ENCODE results near the gene IFT57. TPM values are rescaled to one million over a fixed set of nuclear protein-coding genes. Genes with fewer than 3 reads are reported as not detected.

The IFT57 gene
- total and polyA plus RNA-seq, 7 experiments from 2014 or later: 18.0 to 48.1 (median 27.4) TPM

DNA sequence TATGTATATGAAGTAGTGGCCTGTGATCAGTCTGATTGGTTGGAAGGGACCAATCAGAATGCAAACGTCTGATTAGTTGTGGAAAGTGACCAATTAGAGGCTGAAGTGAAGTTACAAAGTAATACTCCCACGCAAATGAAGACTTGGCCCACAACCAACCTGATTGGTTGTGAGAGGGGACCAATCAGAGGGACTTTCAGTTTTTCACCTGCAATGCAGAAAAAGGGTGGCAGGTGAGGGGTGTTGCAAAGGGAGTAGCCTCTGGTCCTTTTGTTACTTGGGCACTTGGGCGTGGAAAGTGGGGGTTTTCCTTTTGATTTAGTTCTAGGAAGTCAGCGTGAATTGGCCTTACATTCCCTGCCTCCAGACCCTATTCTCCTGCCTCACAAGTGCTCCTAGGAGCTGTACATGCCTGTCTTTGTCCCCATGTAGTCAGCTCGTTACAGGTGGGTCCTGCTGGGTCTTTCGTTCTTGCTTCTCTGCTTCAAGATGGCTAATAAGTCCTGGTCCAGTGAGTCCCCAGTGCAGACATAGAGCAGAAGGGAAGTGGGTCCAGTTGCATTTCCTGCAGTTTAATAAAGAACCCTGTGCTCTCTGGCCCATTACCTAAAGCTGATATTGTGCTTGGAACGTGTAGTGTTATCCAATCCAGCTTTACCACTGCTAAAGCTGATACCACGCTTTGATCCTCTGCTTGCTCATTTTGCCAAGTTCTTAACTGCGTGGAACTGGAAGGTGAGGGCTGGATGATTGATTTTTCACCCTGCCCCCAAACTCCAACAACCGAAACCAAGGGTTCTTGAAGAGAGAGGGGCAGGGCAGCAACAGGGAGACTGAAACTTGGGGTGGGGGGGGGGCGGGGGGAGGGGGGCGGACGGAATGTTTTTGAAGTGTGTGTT is 85.4 kb downstream of the IFT57 start:
- ATAC-seq (no peak), DNase-seq (no peak)
- H3K27ac Mint-ChIP-seq: peak overlapping the region in 6 of 9 donors; percentile 37 to 98 (median 60)
- H3K9me3 ChIP-seq (ENCODE audit: control insufficient read depth in 2 of 3, low read length in 3 of 3): no peaks in the 10 kb centered on the region
- H3K27ac ChIP-seq (ENCODE audit: low read depth, low read length): no peak overlapping the region
- ChIA-PET POLR2A (interaction anchor here (2.1 kb wide), 1 partner anchor 10 kb away, joined by 8 read pairs; no protein-coding TSS in a partner anchor), CTCF (interaction anchor here (0.7 to 1.0 kb wide), 2 partner anchors 11 to 35 kb away, joined by 3 to 4 read pairs; no protein-coding TSS in a partner anchor)
- no peak overlapping the region for H3K4me3 Mint-ChIP-seq
- H3K9me3 Mint-ChIP-seq: peaks cover 0 to 5% (median 0%) of the 10 kb centered on the region in 11 donors
- intact Hi-C loops (cut with micrococcal nuclease): no loop called here
- peaks cover 0 to 16% (median 0%) of the 10 kb centered on the region in 3 experiments for H3K36me3 ChIP-seq (ENCODE audit: control insufficient read depth in 2 of 3, insufficient read depth in 3 of 3, low read length in 3 of 3)
- no peaks in the 10 kb centered on the region for H3K27me3 ChIP-seq (ENCODE audit: control insufficient read depth in 2 of 2, insufficient read depth in 2 of 2, low read length in 2 of 2)
- no peak overlapping the region for H3K4me3 ChIP-seq (ENCODE audit: low read length)
- H3K4me1 Mint-ChIP-seq: peaks cover 26 to 75% (median 61%) of the 10 kb centered on the region in 7 donors
- H3K36me3 Mint-ChIP-seq: peaks cover 9 to 80% (median 39%) of the 10 kb centered on the region in 5 donors
- peaks cover 15 to 29% of the 10 kb centered on the region in 2 donors for H3K4me1 ChIP-seq (ENCODE audit: control insufficient read depth in 2 of 2, insufficient read depth in 2 of 2, low read length in 2 of 2)
- H3K27me3 Mint-ChIP-seq: no peaks in the 10 kb centered on the region

DNA sequence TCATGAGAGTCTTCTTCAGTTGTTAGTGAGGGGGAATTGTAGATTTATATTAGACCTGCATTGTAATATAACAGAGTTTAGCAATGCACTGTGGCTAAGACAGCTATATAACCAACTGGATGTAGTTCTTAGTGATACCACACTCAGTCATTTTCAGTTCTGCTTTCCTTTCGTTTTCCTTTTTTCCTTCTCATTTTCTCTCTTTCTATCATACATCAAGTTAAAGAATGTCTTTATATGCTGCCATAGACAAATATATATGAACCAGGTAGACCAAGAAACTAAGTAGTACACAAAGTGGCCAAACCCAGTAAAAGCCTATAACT is 87.7 kb downstream of the IFT57 start:
- Mint-ChIP-seq H3K4me3 (peak overlapping the region; percentile 13 to 77 (median 66)), H3K4me1 (peaks cover 41 to 92% (median 84%) of the 10 kb centered on the region in 7 donors), H3K27ac (peak overlapping the region; percentile 25 to 98 (median 80)), H3K27me3 (no peaks in the 10 kb centered on the region), H3K36me3 (peaks cover 16 to 80% (median 45%) of the 10 kb centered on the region in 5 donors), H3K9me3 (peaks cover 0 to 7% (median 0%) of the 10 kb centered on the region in 11 donors)
- DNase-seq (no peak), ATAC-seq (peak; percentile 41)
- Histone ChIP-seq H3K9me3 (ENCODE audit: control insufficient read depth in 2 of 3, low read length in 3 of 3) (no peaks in the 10 kb centered on the region), H3K27me3 (ENCODE audit: control insufficient read depth in 2 of 2, insufficient read depth in 2 of 2, low read length in 2 of 2) (no peaks in the 10 kb centered on the region), H3K36me3 (ENCODE audit: control insufficient read depth in 2 of 3, insufficient read depth in 3 of 3, low read length in 3 of 3) (peaks cover 0 to 16% (median 0%) of the 10 kb centered on the region in 3 experiments), H3K4me3 (ENCODE audit: low read length) (peak overlapping the region; percentile 27), H3K27ac (ENCODE audit: low read depth, low read length) (peak overlapping the region; percentile 5), H3K4me1 (ENCODE audit: control insufficient read depth in 2 of 2, insufficient read depth in 2 of 2, low read length in 2 of 2) (peaks cover 27 to 52% of the 10 kb centered on the region in 2 donors)
- ChIA-PET CTCF (no interaction called here), POLR2A (interaction anchor here (0.9 to 15.4 kb wide), 4 partner anchors 8 to 88 kb away, joined by 3 to 393 read pairs (median 8); partner anchors contain the start of genes CD47 and IFT57)
- intact Hi-C loops (cut with micrococcal nuclease): loop anchor here (1.0 kb wide), 1 partner anchor 9 kb away; no protein-coding TSS in a partner anchor

GRCh38 chr3:108133858-108134554 is 88.2 kb downstream of the IFT57 start:
- Mint-ChIP-seq H3K4me1 (peaks cover 46 to 94% (median 90%) of the 10 kb centered on the region in 7 donors), H3K4me3 (peak overlapping the region; percentile 13 to 77 (median 70)), H3K36me3 (peaks cover 16 to 81% (median 50%) of the 10 kb centered on the region in 5 donors), H3K27ac (peak overlapping the region; percentile 29 to 98 (median 81)), H3K9me3 (peaks cover 0 to 7% (median 0%) of the 10 kb centered on the region in 11 donors), H3K27me3 (no peaks in the 10 kb centered on the region)
- POLR2A ChIA-PET: interaction anchor here (0.9 to 15.4 kb wide), 4 partner anchors 8 to 89 kb away, joined by 3 to 393 read pairs (median 8); partner anchors contain the start of gene CD47
- Histone ChIP-seq H3K27ac (ENCODE audit: low read depth, low read length) (peak overlapping the region; percentile 5), H3K4me1 (ENCODE audit: control insufficient read depth in 2 of 2, insufficient read depth in 2 of 2, low read length in 2 of 2) (peaks cover 33 to 57% of the 10 kb centered on the region in 2 donors), H3K4me3 (ENCODE audit: low read length) (peak overlapping the region; percentile 27), H3K9me3 (ENCODE audit: control insufficient read depth in 2 of 3, low read length in 3 of 3) (no peaks in the 10 kb centered on the region), H3K36me3 (ENCODE audit: control insufficient read depth in 2 of 3, insufficient read depth in 3 of 3, low read length in 3 of 3) (peaks cover 0 to 16% (median 0%) of the 10 kb centered on the region in 3 experiments), H3K27me3 (ENCODE audit: control insufficient read depth in 2 of 2, insufficient read depth in 2 of 2, low read length in 2 of 2) (no peaks in the 10 kb centered on the region)
- no peak for DNase-seq
- ATAC-seq: peak; percentile 10
- CTCF ChIA-PET: no interaction called here
- intact Hi-C loops (cut with micrococcal nuclease): loop anchor here (1.0 kb wide), 1 partner anchor 9 kb away; no protein-coding TSS in a partner anchor

DNA sequence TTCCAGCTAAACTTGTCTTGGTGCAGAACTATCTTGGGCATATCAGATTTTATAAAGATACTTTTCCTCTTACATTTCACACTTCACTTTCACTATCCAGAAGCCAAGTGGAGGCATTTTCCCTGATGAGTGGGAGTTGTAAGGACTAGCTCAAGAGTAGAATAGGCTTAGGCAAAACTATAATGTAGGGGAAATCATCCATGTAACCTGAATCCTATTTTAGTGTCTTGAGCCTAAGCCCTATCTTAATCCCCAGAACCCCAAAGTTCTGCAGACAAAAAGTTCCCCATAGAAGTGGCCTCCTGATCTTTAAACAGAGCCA is 89.2 kb downstream of the IFT57 start:
- peak overlapping the region in 9 of 10 donors; percentile 13 to 78 (median 68) for H3K4me3 Mint-ChIP-seq
- H3K9me3 Mint-ChIP-seq: peaks cover 0 to 14% (median 4%) of the 10 kb centered on the region in 11 donors
- H3K36me3 Mint-ChIP-seq: peaks cover 22 to 83% (median 53%) of the 10 kb centered on the region in 5 donors
- CTCF ChIA-PET: interaction anchor here (1.4 kb wide), 1 partner anchor 20 kb away, joined by 4 read pairs; no protein-coding TSS in a partner anchor
- no peak for ATAC-seq
- peaks cover 55 to 99% (median 95%) of the 10 kb centered on the region in 7 donors for H3K4me1 Mint-ChIP-seq
- POLR2A ChIA-PET: interaction anchor here (0.6 to 15.4 kb wide), 6 partner anchors 9 to 90 kb away, joined by 3 to 393 read pairs (median 3); partner anchors contain the start of genes CD47 and IFT57
- peak overlapping the region; percentile 9 for H3K27ac ChIP-seq (ENCODE audit: low read depth, low read length)
- no peaks in the 10 kb centered on the region for H3K9me3 ChIP-seq (ENCODE audit: control insufficient read depth in 2 of 3, low read length in 3 of 3)
- peak overlapping the region; percentile 14 for H3K4me3 ChIP-seq (ENCODE audit: low read length)
- no peaks in the 10 kb centered on the region for H3K27me3 ChIP-seq (ENCODE audit: control insufficient read depth in 2 of 2, insufficient read depth in 2 of 2, low read length in 2 of 2)
- H3K27ac Mint-ChIP-seq: peak overlapping the region; percentile 32 to 98 (median 82)
- no peaks in the 10 kb centered on the region for H3K27me3 Mint-ChIP-seq
- peaks cover 42 to 67% of the 10 kb centered on the region in 2 donors for H3K4me1 ChIP-seq (ENCODE audit: control insufficient read depth in 2 of 2, insufficient read depth in 2 of 2, low read length in 2 of 2)
- no peak for DNase-seq
- H3K36me3 ChIP-seq (ENCODE audit: control insufficient read depth in 2 of 3, insufficient read depth in 3 of 3, low read length in 3 of 3): peaks cover 0 to 13% (median 0%) of the 10 kb centered on the region in 3 experiments
- intact Hi-C loops (cut with micrococcal nuclease): no loop called here

GRCh38 chr3:108131475-108132134 is 90.6 kb downstream of the IFT57 start:
- DNase-seq (no peak), ATAC-seq (peak; percentile 10)
- peak overlapping the region in 8 of 10 donors; percentile 2 to 71 (median 54) for H3K4me3 Mint-ChIP-seq
- ChIA-PET POLR2A (interaction anchor here (0.6 to 15.4 kb wide), 5 partner anchors 10 to 690 kb away, joined by 3 to 393 read pairs (median 4); partner anchors contain the start of genes CD47 and IFT57), CTCF (interaction anchor here (1.4 kb wide), 1 partner anchor 22 kb away, joined by 4 read pairs; no protein-coding TSS in a partner anchor)
- intact Hi-C loops (cut with micrococcal nuclease): no loop called here
- Histone ChIP-seq H3K27me3 (ENCODE audit: control insufficient read depth in 2 of 2, insufficient read depth in 2 of 2, low read length in 2 of 2) (no peaks in the 10 kb centered on the region), H3K9me3 (ENCODE audit: control insufficient read depth in 2 of 3, low read length in 3 of 3) (no peaks in the 10 kb centered on the region), H3K4me1 (ENCODE audit: control insufficient read depth in 2 of 2, insufficient read depth in 2 of 2, low read length in 2 of 2) (peaks cover 56 to 75% of the 10 kb centered on the region in 2 donors), H3K36me3 (ENCODE audit: control insufficient read depth in 2 of 3, insufficient read depth in 3 of 3, low read length in 3 of 3) (peaks cover 0 to 8% (median 0%) of the 10 kb centered on the region in 3 experiments), H3K4me3 (ENCODE audit: low read length) (no peak overlapping the region), H3K27ac (ENCODE audit: low read depth, low read length) (no peak overlapping the region)
- no peaks in the 10 kb centered on the region for H3K27me3 Mint-ChIP-seq
- peaks cover 0 to 14% (median 4%) of the 10 kb centered on the region in 11 donors for H3K9me3 Mint-ChIP-seq
- H3K36me3 Mint-ChIP-seq: peaks cover 22 to 76% (median 45%) of the 10 kb centered on the region in 5 donors
- peak overlapping the region in 8 of 9 donors; percentile 21 to 98 (median 55) for H3K27ac Mint-ChIP-seq
- peaks cover 61 to 95% (median 93%) of the 10 kb centered on the region in 7 donors for H3K4me1 Mint-ChIP-seq

All from naive thymus-derived CD4-positive, alpha-beta T cell (primary cell).